Bronchus fibroblast of lung (primary cell): ENCODE data around the gene VSTM1. TPM values are rescaled to one million over a fixed set of nuclear protein-coding genes. Genes with fewer than 3 reads are reported as not detected.

Source experiments
- total RNA-seq: library from RNA; depleted of rRNA; stranded (reverse); fragments of >200 nt; gene quantifications from 2 replicates; pipeline ENCODE4 v1.2.3, GENCODE V29; 2015

The VSTM1 gene
- total RNA-seq, result not detected in 2 replicates

GRCh38 chr19:54063350-54064116, at the start of gene VSTM1:
Gene VSTM1, minus strand, starts transcription at chr19:54063897. Its CDS starts 120 bp downstream, at chr19:54063777.

GRCh38 chr19:54102421-54103169, 38.9 kb upstream of the VSTM1 start, which contains the start of gene NDUFA3:
Gene NDUFA3, plus strand, starts transcription at chr19:54102855. Its CDS starts 24 bp downstream, at chr19:54102879.

GRCh38 chr19:54100561-54100960, 36.9 kb upstream of the VSTM1 start, which contains the start of gene OSCAR:
Gene OSCAR, minus strand, starts transcription at chr19:54100803. Its CDS starts 11 bp downstream, at chr19:54100792.

GRCh38 chr19:54081032-54081431, 17.3 kb upstream of the VSTM1 start, which contains the start of gene TARM1:
Gene TARM1, minus strand, starts transcription at chr19:54081365. Its CDS starts 25 bp downstream, at chr19:54081340.

GRCh38 chr19:53991224-53992113, 72.2 kb downstream of the VSTM1 start, which contains the start of gene CACNG6:
Gene CACNG6, plus strand, starts transcription at chr19:53991637. Its CDS starts 1,241 bp downstream, at chr19:53992878.

Other genes starting within 250 kb of the VSTM1 start
- gene NLRP12, start 239.6 kb downstream of the VSTM1 start, total RNA-seq, result not detected in 2 replicates
- 60.9 and 66.4 TPM in 2 replicates for gene MYADM, start 196.0 kb downstream of the VSTM1 start, total RNA-seq
- not detected in 2 replicates for gene PRKCG, start 181.7 kb downstream of the VSTM1 start, total RNA-seq
- 0.17 and 0.74 TPM in 2 replicates for gene CACNG7, start 154.6 kb downstream of the VSTM1 start, total RNA-seq
- under 0.01 TPM in 1 of 2 replicates, not detected in the other for gene CACNG8, start 101.0 kb downstream of the VSTM1 start, total RNA-seq
- not detected in 2 replicates for gene CACNG6, start 72.3 kb downstream of the VSTM1 start, total RNA-seq
- gene TARM1, start 17.5 kb upstream of the VSTM1 start, total RNA-seq, result not detected in 2 replicates
- gene OSCAR, start 36.9 kb upstream of the VSTM1 start, total RNA-seq, result under 0.01 TPM in 1 of 2 replicates, not detected in the other
- 35.5 and 59.8 TPM in 2 replicates for gene NDUFA3, start 39.0 kb upstream of the VSTM1 start, total RNA-seq
- gene TFPT, start 51.8 kb upstream of the VSTM1 start, total RNA-seq, result 21.9 and 22.0 TPM in 2 replicates
- 72.0 and 83.4 TPM in 2 replicates for gene PRPF31, start 51.9 kb upstream of the VSTM1 start, total RNA-seq
- gene CNOT3, start 73.9 kb upstream of the VSTM1 start, total RNA-seq, result 13.3 and 19.5 TPM in 2 replicates
- gene LENG1, start 95.8 kb upstream of the VSTM1 start, total RNA-seq, result 6.1 and 9.4 TPM in 2 replicates
- gene TMC4, start 109.3 kb upstream of the VSTM1 start, total RNA-seq, result 0.17 and 0.45 TPM in 2 replicates
- 79.2 and 85.3 TPM in 2 replicates for gene MBOAT7, start 125.7 kb upstream of the VSTM1 start, total RNA-seq
- 90.8 and 109 TPM in 2 replicates for gene TSEN34, start 127.4 kb upstream of the VSTM1 start, total RNA-seq
- 2,612 and 2,869 TPM in 2 replicates for gene RPS9, start 137.0 kb upstream of the VSTM1 start, total RNA-seq
- gene LILRB3, start 159.1 kb upstream of the VSTM1 start, total RNA-seq, result not detected in 2 replicates
- not detected in 2 replicates for gene LILRA6, start 178.9 kb upstream of the VSTM1 start, total RNA-seq
- gene LILRB5, start 193.4 kb upstream of the VSTM1 start, total RNA-seq, result not detected in 2 replicates
- gene LILRB2, start 217.2 kb upstream of the VSTM1 start, total RNA-seq, result not detected in 2 replicates
- gene LILRA5, start 249.3 kb upstream of the VSTM1 start, total RNA-seq, result not detected in 2 replicates